Fibroblast of mammary gland (primary cell): ENCODE data around the gene PTPRN2.
"Not testable (repeated sequence)": the region's sequence is repeated elsewhere in the genome, so short reads cannot be mapped to it uniquely, and the experiment has no call there.

Source experiments
- DNase-seq: peaks from one replicate; pipeline ENCODE4 v3.0.0-alpha.2; 2010; ENCODE audit warnings: low read depth
- H3K4me3 ChIP-seq: 2 replicates; pipeline ENCODE4 v1.5.1; 2011; ENCODE audit warnings: low read depth, mild to moderate bottlenecking, low read length, moderate library complexity; ENCODE audit not compliant: control insufficient read depth
- TF ChIP-seq, protein P1 (sequence below): conservative IDR thresholded peaks from 2 replicates; pipeline ENCODE4 v1.5.1; 2011; ENCODE audit warnings: low read depth, low read length, inconsistent platforms; ENCODE audit not compliant: control insufficient read depth, insufficient read depth

Gene PTPRN2

GRCh38 chr7:157940497-157940896 lies 647.1 kb downstream of the PTPRN2 start:
- no peak for DNase-seq
- no peak overlapping the region for H3K4me3 ChIP-seq
- TF ChIP-seq, protein P1, sequence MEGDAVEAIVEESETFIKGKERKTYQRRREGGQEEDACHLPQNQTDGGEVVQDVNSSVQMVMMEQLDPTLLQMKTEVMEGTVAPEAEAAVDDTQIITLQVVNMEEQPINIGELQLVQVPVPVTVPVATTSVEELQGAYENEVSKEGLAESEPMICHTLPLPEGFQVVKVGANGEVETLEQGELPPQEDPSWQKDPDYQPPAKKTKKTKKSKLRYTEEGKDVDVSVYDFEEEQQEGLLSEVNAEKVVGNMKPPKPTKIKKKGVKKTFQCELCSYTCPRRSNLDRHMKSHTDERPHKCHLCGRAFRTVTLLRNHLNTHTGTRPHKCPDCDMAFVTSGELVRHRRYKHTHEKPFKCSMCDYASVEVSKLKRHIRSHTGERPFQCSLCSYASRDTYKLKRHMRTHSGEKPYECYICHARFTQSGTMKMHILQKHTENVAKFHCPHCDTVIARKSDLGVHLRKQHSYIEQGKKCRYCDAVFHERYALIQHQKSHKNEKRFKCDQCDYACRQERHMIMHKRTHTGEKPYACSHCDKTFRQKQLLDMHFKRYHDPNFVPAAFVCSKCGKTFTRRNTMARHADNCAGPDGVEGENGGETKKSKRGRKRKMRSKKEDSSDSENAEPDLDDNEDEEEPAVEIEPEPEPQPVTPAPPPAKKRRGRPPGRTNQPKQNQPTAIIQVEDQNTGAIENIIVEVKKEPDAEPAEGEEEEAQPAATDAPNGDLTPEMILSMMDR, result no peak

DNA sequence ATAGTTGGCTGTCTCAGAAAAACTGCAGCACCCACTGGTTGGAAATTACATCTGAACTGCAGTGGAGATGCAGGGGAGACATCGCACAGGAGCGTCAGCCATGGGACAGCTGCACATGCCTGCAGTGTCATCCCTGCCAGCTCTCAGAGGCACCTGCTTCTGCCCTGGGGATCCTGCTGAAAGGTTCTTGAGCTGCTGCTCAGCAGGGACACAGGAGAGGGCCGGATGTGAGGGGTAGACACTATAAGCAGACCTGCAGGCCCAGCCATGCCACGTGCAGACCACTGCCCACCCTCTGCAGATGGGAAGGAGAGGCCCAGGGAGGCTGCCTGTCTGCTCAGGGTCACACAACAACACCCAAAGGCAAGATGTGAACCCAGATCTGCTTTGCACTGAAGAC lies 649.4 kb downstream of the PTPRN2 start:
- no peak for DNase-seq
- no peak overlapping the region for H3K4me3 ChIP-seq
- TF ChIP-seq, protein P1, result no peak

GRCh38 chr7:157937406-157937805 lies 650.2 kb downstream of the PTPRN2 start:
- DNase-seq, result no peak
- TF ChIP-seq, protein P1, result no peak
- H3K4me3 ChIP-seq, result no peak overlapping the region

DNA sequence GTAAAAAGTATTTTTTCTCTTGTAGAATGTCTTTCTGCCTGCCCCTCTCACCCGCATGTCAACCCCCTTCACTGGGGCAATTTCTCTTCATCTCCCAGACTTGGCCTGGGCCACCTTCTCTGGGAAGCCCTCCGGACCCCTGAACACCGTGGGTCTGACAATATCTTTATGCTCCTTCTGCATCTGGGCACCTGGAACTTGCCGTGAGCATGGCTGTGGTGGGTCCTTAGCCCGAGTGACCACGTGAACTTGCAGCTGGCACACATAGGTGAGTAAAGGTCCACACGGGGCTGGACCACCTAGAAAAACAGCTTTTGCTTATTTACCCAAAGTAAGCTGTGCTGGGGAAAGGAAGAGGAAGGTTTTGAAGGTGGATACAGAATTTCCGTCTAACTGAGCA lies 650.6 kb downstream of the PTPRN2 start:
- DNase-seq, result no peak
- no peak overlapping the region for H3K4me3 ChIP-seq
- TF ChIP-seq, protein P1, result no peak

GRCh38 chr7:157935721-157936120 lies 651.9 kb downstream of the PTPRN2 start:
- H3K4me3 ChIP-seq, DNase-seq: not testable (repeated sequence)

GRCh38 chr7:157933219-157934155 lies 654.1 kb downstream of the PTPRN2 start:
- DNase-seq, result peak; percentile 10
- H3K4me3 ChIP-seq, result not testable (repeated sequence)

- DNase-seq, result peak; percentile 20
- TF ChIP-seq, protein P1, result no peak
- no peak overlapping the region for H3K4me3 ChIP-seq
Measured at GRCh38 chr7:157932498-157933218, 655.0 kb downstream of the PTPRN2 start.
